HG03280 (cell line): Measurements from ENCODE around the gene ATP13A5.

Experiments
- ATAC-seq: cut with Tn5 transposase; IDR thresholded peaks from one replicate; pipeline ENCODE4 v1.9.1; 2021; ENCODE audit warnings: mild to moderate bottlenecking, moderate library complexity; ENCODE audit not compliant: unreplicated experiment

The ATP13A5 gene

DNA sequence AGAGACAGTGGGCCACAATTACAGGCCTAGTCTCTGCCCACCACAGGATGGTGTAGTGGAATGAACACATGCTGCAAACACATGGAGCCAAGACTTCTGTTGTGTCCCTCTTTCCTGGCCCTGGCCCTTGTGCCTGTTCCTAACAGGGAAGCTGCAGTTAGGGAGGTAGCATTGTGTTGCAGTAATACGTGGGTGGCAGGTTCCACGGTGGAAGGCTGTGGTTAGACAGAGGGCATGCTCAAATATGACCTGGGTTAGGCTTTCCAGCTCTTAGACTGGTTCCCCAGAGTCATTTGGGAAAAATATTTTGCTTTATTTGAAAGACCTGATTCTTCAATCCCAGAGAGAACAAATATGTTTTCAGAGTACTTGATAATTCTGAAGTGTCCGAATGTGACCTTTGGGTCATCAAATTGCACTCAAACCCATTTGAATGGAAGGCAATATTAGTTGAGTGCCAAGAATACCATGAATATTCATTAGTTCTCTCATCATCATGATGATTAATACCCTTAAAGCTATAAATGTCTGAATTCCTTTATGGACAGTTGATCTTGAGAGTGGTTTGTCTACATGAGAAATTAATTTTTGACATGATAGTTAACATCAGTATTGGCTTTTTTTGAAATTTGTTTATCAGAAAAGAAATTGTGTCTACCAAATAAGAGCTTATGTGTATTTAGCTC, 109.1 kb downstream of the ATP13A5 start:
- ATAC-seq = no peak

DNA sequence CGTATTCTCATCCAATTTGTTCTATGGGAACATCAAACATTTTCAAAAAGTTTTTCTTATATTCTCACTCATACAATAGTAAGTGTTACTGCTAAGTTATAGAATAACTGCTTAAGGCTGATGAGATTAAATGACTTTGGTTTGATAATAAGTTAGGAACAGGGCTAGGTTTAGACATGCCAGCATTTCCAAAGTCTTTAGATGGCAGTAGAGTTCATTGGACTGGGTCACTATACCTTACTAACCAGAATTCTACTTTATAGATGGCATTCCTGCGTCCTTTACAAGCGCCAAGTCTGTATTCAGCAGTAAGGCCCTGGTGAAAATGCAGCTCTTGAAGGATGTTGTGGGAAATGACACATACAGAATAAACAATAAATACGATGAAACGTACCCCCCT, 115.8 kb downstream of the ATP13A5 start:
- ATAC-seq = no peak

DNA sequence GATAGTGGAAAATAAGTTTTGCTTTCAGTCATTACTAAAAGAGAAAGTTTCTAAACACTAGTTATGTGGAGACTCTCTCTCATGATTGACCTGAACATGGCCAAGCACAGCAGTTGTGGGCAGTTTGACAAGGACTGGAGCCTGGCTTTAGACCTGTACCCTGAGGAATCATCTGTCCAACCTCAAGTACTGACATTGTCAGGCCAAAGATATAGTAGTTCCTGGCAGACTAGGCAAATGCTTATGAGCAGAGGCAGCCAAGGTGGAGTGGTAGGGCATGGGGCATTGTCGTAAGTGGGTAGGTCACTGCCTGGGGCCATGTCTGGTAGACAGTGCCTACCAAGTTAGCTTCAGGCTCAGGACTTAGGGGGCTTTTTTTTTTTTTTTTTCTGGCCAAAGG, 116.6 kb downstream of the ATP13A5 start:
- no peak for ATAC-seq

DNA sequence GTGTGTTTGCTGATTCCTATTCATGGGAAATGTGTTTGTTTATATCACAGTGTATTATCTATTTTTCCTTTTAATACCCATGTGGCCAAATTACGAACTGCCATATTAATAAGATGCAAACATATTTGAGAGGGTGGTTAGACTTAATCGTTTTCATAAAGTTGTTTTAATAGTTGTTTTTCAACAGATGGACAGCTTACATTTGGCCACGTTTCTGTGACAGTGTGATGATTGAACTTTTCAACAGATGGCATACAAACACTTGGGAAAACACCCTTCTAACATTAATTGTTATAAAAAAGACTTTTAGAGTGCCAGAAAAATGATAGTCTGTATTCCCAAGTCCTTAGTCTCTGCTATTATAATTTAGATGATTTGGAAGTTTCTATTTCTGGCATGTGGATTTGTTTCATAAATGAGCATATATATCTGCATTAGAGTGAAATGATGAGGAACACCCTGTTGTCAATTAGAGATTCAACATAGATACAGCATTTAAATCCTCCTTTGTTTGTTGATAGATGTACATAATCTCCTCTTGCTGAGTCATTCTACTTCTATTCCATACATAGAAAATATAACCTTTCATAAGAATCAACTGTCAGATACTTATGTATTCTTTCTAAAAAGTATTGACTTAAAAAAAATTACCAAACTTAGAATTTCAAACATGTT, 124.4 kb downstream of the ATP13A5 start:
- ATAC-seq = no peak

DNA sequence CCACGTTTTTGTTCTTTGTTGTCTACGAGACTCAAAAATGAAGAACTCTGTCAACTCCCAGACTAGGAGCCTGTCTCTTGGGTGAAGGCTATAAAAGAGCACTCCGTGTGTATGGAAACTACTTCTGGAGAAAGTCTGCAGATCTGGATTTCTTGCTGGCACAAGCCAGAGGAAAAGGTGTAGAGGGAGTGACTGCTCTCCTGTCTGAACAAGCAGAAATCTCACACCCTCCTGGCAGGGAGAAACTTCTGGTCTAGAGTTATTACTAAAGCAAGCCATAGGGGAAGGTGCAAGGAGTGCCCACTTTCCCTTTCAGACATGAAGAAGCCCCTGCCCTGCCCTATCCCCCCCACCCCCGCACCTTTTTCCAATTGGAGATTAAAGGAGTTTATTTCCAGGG, 128.1 kb downstream of the ATP13A5 start:
- ATAC-seq = no peak

DNA sequence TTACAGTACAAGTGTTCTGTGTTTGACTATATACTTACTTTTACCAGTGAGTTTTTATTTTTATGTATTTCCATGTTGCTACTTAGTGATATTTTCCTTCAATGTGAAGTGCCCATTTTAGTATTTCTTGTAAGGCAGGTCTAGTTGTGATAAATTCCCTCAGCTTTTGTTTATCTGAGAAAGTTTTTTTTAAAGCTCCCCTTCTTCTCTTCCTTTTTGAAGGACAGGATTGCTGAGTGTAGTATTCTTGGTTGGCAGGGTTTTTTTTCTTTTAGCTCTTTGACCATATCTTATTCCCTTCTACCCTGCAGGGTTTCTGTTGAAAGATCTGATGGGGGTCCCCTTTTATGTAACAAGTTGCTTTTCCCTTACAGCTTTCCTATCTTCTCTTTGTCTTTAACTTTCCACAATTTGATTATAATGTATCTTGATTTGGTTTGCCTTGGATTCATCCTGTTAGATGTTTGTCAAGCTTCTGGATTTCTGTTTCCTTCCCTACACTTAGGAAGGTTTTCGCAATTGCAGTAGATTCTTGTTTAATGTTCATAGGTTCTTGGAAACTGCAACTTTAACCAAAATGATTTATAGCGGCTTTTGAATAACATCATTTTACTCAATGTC, 129.6 kb downstream of the ATP13A5 start:
- ATAC-seq = no peak

DNA sequence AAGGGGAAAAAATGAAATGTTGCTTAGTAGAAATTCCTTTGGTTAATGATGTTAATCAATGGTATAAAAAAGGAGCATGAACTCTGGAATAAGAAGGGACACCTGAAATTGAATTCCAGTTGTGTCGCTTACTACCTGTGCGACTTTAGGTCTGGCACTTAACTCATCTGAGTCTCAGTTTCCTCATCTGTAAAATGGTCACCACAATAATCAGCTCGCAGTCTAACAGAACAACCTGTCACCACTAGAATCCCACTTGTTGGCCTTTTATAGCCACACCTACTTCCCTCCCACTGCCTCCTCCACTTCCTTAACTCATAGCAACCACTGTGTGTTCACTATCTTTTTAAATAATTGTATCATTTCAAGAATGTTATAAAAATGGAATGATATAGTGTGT, 135.0 kb downstream of the ATP13A5 start:
- no peak for ATAC-seq

DNA sequence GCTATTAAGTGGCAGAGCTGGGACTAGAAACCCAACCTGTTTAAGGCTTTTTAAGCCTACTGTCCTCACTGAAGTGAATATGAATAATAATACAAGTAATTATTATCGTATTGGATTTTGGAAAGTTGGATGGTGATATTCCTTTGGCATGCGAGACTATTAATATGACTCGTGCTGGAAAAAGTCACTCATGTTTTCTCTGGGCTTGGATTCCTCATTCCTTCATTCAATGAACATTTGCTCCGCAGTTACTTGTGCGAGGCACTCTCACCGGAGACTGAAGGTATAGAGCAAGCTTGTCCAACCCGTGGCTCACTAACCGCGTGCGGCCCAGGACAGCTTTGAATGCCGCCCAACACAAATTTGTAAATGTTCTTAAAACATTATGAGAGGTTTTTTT, 136.8 kb downstream of the ATP13A5 start:
- no peak for ATAC-seq

DNA sequence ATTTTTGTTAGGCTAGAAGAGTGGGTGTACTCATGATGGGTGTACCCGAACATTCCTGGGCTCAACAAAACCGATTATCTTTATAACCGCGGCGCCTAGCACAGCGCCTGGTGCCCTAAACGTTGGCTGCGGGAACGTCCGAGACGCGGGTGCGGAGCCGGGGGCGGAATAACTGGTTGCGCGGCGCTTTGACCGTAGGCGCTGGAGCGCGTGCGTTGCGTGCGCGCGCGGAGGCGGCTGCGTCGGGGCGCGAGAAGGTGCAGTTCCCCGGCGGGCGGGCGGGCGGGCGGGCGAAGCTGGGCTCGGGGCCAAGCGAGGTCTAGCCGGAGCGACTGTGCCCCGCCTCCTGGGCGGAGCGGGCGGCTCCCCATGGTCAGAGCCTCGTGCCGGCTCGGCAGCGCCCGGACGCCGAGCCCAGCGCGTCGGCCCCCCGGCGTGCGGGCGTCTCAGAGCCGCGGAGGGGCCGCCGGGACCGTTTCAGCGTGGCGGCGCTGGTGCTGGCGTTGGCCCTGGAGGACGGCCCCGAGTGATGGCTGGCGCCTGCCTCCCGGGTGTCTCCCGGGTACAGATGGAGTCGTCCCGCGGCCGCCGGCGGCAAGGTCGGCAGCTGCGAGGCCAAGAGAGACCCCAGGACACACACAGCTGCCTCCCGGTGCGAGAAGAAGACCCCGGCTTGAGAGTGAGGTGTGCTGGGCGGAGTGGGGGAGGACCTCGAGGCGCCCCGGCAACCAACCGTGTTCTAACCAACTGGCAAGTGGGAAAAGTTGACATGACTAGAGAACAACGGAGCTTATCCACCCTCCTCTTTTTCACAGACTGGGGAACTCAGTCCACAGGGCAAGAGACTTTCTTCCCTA, 137.5 kb downstream of the ATP13A5 start, which contains the start of gene PLAAT1:
TSS of gene PLAAT1 (plus strand) at position 373 of the 857 bp plus-strand sequence. CDS start 14,429 bp downstream, outside the sequence.
- peak; percentile 67 for ATAC-seq

DNA sequence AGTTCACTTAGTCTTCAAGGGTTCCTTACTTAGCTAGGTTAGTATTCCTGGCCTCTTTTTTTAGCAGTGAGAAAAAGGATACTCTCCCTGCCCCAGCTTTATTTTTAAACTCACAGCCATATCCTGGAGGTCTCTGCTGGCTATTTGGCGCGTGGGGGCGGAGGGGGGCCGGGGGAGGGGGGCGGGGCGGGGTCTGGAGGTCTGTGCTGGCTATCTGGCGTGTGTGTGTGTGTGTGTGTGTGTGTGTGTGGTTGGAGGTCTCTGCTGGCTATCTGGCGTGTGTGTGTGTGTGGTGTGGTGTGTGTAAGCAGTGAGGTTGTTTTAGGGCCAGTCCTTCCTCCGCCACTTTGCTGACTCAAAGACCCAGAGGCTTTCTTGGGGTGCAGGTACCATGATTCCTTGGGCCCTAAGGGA, 138.1 kb downstream of the ATP13A5 start:
- no peak for ATAC-seq

DNA sequence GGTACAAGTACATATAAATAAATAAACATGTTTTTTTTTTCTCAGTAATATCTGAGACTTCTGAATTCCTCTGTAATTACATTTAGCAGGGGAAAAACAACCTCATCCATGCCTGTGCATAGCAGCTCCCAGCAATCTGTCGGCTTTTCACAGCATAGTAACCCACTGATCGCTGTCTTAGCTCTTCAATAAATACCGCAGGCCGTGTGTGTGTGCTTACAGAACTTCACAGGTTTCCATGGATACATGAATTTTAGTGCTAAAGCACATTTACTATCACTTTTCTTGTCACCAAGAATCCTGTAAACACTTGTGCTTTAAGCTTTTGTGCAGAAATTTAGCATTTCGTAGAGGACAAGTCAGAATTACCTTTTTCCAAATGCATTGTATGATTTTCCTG, 141.5 kb downstream of the ATP13A5 start:
- no peak for ATAC-seq

GRCh38 chr3:193236599-193236998, 142.0 kb downstream of the ATP13A5 start:
- no peak for ATAC-seq

- no peak for ATAC-seq
Measured at GRCh38 chr3:193231201-193231600, 147.4 kb downstream of the ATP13A5 start.

DNA sequence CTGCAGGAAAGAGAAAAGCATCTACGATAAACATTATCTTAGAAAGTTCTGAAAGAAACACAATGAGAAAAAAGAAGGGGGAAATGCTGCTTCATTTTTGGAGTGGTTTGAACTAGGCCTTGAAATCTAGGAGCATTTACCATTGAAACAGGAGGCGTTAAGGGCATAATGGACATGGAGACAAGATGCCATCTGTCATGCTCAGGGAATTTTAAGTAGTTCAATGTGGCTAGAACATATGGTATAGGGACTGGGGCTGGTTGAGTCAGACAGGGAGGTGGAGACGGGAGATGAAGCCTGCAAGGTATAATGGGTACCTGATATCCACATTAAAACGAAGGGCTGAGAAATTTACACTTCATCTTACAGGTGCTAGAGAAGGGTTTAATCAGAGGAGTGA, 147.9 kb downstream of the ATP13A5 start:
- ATAC-seq = no peak

DNA sequence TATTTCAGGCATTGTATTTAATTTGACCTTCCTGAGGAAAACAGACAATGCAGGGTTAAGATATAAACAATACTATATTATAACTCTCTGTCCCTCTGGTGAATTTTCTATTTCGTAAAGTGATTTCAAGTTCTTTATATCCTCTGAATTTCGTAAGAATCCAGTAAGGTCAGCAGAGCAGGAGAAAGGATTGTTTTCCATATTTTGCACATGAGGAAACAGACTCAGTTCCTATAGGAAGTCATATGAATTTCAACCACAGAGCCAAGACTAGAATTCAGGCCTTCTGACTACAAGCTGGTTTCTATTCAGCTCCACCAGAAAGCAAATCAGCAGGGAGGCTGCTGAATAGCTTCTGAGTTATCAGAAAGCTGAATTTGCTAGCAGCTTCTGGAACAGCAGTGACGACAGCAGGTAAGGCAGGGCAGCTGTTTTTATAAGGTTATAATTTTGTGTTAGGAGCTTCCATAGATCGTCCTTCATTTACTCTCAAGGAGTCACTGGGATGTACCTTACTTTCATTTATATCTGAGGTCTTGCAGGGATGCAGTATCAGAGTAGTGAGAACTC, 148.6 kb downstream of the ATP13A5 start:
- no peak for ATAC-seq

DNA sequence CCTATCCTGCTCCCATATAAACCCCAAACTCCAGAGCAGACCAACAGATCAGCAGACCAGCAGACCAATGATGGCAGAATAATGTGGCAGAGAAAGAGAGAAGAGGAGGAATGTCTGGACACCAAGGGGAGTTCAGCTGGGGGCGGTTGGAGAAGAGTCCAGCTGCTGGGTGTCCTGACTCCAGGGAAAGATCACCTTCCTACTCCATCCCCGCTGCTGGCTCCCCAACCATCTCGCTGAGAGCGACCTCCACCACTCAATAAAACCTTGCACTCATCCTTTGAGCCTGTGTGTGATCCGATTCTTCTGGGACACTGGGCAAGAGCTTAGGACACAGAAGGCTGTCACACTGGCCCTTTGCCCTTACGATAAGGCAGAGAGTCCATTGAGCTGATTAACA, 150.3 kb downstream of the ATP13A5 start:
- ATAC-seq = no peak

DNA sequence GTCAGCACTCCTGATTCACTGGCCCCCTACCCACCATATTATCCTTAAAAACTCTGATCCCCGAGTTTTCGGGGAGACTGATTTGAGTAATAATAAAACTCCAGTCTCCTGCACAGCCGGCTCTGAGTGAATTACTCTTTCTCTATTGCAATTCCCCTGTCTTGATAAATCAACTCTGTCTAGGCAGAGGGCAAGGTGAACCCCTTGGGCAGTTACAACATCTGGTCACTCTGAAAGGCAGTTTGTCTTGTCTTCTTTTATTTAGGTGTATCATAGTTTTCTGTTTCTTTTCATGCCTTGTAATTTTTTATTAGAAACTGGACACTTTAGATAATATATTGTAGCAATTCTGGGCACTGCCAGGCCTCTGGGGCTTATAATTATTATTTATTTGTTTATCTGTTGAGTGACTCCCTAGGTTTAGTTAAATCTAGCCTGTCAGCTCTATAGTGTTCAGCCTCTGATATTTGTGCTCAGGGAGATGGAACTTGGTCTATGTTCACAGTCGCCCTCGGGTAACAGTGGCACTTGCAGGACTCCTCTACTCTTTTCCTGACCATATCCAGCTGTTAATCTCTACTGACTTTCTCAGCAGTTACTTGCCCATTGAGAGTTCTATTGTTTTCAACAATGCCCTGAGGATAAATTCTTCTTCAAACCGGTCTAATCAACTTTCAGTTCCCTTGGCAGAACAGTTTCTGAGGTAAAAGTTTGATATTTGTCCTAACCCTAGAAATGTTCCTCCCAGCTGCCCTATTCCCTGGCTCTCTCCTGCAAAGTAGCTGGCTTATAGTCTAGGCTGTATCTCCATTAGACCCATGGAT, 153.0 kb downstream of the ATP13A5 start:
- no peak for ATAC-seq
